PC-3 (cell line): ENCODE data around the gene TMTC1.

Source experiments
- CTCF ChIP-seq: fragments of 300-600 bp; sonication (generic); conservative IDR thresholded peaks from 2 replicates; pipeline ENCODE4 v1.5.1; 2017; ENCODE audit warnings: antibody characterized with exemption, low read depth, mild to moderate bottlenecking, low read length
- EZH2 ChIP-seq: fragments of 300-600 bp; sonication (generic); IDR thresholded peaks from one replicate; pipeline ENCODE4 v1.6.1; 2017; ENCODE audit warnings: antibody characterized with exemption, mild to moderate bottlenecking, low read length; ENCODE audit not compliant: unreplicated experiment

GRCh38 chr12:29510591-29511185 is 273.1 kb downstream of the TMTC1 start:
- TF ChIP-seq CTCF (no peak), EZH2 (no peak)
